Measurements from ENCODE around the gene PLCL2. TPM values are rescaled to one million over a fixed set of nuclear protein-coding genes. Genes with fewer than 3 reads are reported as not detected.

Gene PLCL2
- total RNA-seq, 1 donor from 2014 or later = 1.8 TPM

GRCh38 chr3:16839271-16840100, 45.3 kb upstream of the PLCL2 start:
- H3K9me3 Mint-ChIP-seq (ENCODE audit: unreplicated experiment) = no peaks in the 10 kb centered on the region
- no peak overlapping the region for H3K27ac Mint-ChIP-seq (ENCODE audit: unreplicated experiment)
- no peaks in the 10 kb centered on the region for H3K36me3 Mint-ChIP-seq (ENCODE audit: unreplicated experiment)
- TF ChIP-seq CTCF (IDR thresholded peaks at IDR 0.05) = no peak
- no peak for DNase-seq (ENCODE audit: extremely low spot score, unreplicated experiment)
- H3K4me1 Mint-ChIP-seq (ENCODE audit: unreplicated experiment) = no peaks in the 10 kb centered on the region
- H3K27me3 Mint-ChIP-seq (ENCODE audit: unreplicated experiment) = peaks cover 36% of the 10 kb centered on the region
- no peak overlapping the region for H3K4me3 Mint-ChIP-seq (ENCODE audit: unreplicated experiment)

GRCh38 chr3:16840101-16840424, 44.7 kb upstream of the PLCL2 start:
- Mint-ChIP-seq H3K9me3 (ENCODE audit: unreplicated experiment) (no peaks in the 10 kb centered on the region), H3K4me3 (ENCODE audit: unreplicated experiment) (no peak overlapping the region), H3K27me3 (ENCODE audit: unreplicated experiment) (peaks cover 38% of the 10 kb centered on the region), H3K4me1 (ENCODE audit: unreplicated experiment) (no peaks in the 10 kb centered on the region), H3K36me3 (ENCODE audit: unreplicated experiment) (no peaks in the 10 kb centered on the region), H3K27ac (ENCODE audit: unreplicated experiment) (no peak overlapping the region)
- no peak for DNase-seq (ENCODE audit: extremely low spot score, unreplicated experiment)
- no peak for TF ChIP-seq CTCF (IDR thresholded peaks at IDR 0.05)

- Mint-ChIP-seq H3K27ac (ENCODE audit: unreplicated experiment) (no peak overlapping the region), H3K36me3 (ENCODE audit: unreplicated experiment) (no peaks in the 10 kb centered on the region), H3K4me3 (ENCODE audit: unreplicated experiment) (no peak overlapping the region)
Measured at GRCh38 chr3:16841041-16841753, 43.6 kb upstream of the PLCL2 start.

GRCh38 chr3:16841904-16842271, 42.9 kb upstream of the PLCL2 start:
- DNase-seq (ENCODE audit: extremely low spot score, unreplicated experiment) = no peak
- Mint-ChIP-seq H3K4me1 (ENCODE audit: unreplicated experiment) (no peaks in the 10 kb centered on the region), H3K4me3 (ENCODE audit: unreplicated experiment) (no peak overlapping the region), H3K27me3 (ENCODE audit: unreplicated experiment) (peaks cover 49% of the 10 kb centered on the region), H3K36me3 (ENCODE audit: unreplicated experiment) (no peaks in the 10 kb centered on the region), H3K9me3 (ENCODE audit: unreplicated experiment) (no peaks in the 10 kb centered on the region), H3K27ac (ENCODE audit: unreplicated experiment) (no peak overlapping the region)
- no peak for TF ChIP-seq CTCF (IDR thresholded peaks at IDR 0.05)

More at GRCh38 chr3:16841041-16841753, 43.6 kb upstream of the PLCL2 start:
- Mint-ChIP-seq H3K9me3 (ENCODE audit: unreplicated experiment) (no peaks in the 10 kb centered on the region), H3K4me1 (ENCODE audit: unreplicated experiment) (no peaks in the 10 kb centered on the region), H3K27me3 (ENCODE audit: unreplicated experiment) (peaks cover 46% of the 10 kb centered on the region)
- no peak for TF ChIP-seq CTCF (IDR thresholded peaks at IDR 0.05)
- DNase-seq (ENCODE audit: extremely low spot score, unreplicated experiment) = no peak

All from osteocyte (in vitro differentiated cells).